Fibroblast of skin of scalp (primary cell): ENCODE data around the gene CDCA7. TPM values are rescaled to one million over a fixed set of nuclear protein-coding genes. Genes with fewer than 3 reads are reported as not detected.
"Not testable (repeated sequence)": the region's sequence is repeated elsewhere in the genome, so short reads cannot be mapped to it uniquely, and the experiment has no call there.

Experiments
- DNase-seq: peaks from one replicate; pipeline ENCODE4 v3.0.0-alpha.2; 2013
- polyA plus RNA-seq, 2 experiments: library from polyadenylated mRNA; unstranded; fragments of 120-200 nt; gene quantifications; one replicate each; pipeline ENCODE4 v1.2.1, GENCODE V29; 2013; ENCODE audit not compliant: insufficient read length in 2 of 2

The CDCA7 gene
- polyA plus RNA-seq (2013, experiment 1 of 2; ENCODE audit: insufficient read length), result 14.4 TPM
- 12.5 TPM for polyA plus RNA-seq (2013, experiment 2 of 2; ENCODE audit: insufficient read length)

- peak; percentile 69 for DNase-seq
Observed at GRCh38 chr2:173354582-173355131, at the start of gene CDCA7. Gene CDCA7 (plus strand): TSS chr2:173354872. CDS start chr2:173354964, 92 bp downstream.

- DNase-seq, result no peak
Observed at GRCh38 chr2:173305303-173305702, 49.4 kb upstream of the CDCA7 start.

GRCh38 chr2:173307293-173307692 lies 47.4 kb upstream of the CDCA7 start:
- no peak for DNase-seq

GRCh38 chr2:173309370-173309769 lies 45.3 kb upstream of the CDCA7 start:
- not testable (repeated sequence) for DNase-seq

GRCh38 chr2:173311844-173312606 lies 42.6 kb upstream of the CDCA7 start:
- no peak for DNase-seq

- no peak for DNase-seq
Observed at GRCh38 chr2:173323371-173323770, 31.3 kb upstream of the CDCA7 start.

- DNase-seq, result no peak
Observed at GRCh38 chr2:173326806-173327205, 27.9 kb upstream of the CDCA7 start.

- no peak for DNase-seq
Observed at GRCh38 chr2:173327421-173327820, 27.3 kb upstream of the CDCA7 start.

- not testable (repeated sequence) for DNase-seq
Observed at GRCh38 chr2:173333003-173333402, 21.7 kb upstream of the CDCA7 start.

GRCh38 chr2:173339807-173340206 lies 14.9 kb upstream of the CDCA7 start:
- no peak for DNase-seq

GRCh38 chr2:173343921-173344320 lies 10.8 kb upstream of the CDCA7 start:
- DNase-seq, result no peak

- DNase-seq, result no peak
Observed at GRCh38 chr2:173346035-173346434, 8.6 kb upstream of the CDCA7 start.

- no peak for DNase-seq
Observed at GRCh38 chr2:173347305-173348168, 7.1 kb upstream of the CDCA7 start.

- no peak for DNase-seq
Observed at GRCh38 chr2:173349287-173349686, 5.4 kb upstream of the CDCA7 start.

GRCh38 chr2:173350383-173350782 lies 4.3 kb upstream of the CDCA7 start:
- no peak for DNase-seq

- no peak for DNase-seq
Observed at GRCh38 chr2:173351879-173352278, 2.8 kb upstream of the CDCA7 start.

GRCh38 chr2:173353556-173353955 lies 1.1 kb upstream of the CDCA7 start:
- no peak for DNase-seq

- DNase-seq, result no peak
Observed at GRCh38 chr2:173354073-173354581, 545 bp upstream of the CDCA7 start.

GRCh38 chr2:173355132-173355865 lies 627 bp downstream of the CDCA7 start:
- DNase-seq, result peak; percentile 47

GRCh38 chr2:173355866-173356508 lies 1.3 kb downstream of the CDCA7 start:
- DNase-seq, result no peak

GRCh38 chr2:173357346-173357745 lies 2.7 kb downstream of the CDCA7 start:
- DNase-seq, result no peak

- DNase-seq, result no peak
Observed at GRCh38 chr2:173358616-173359015, 3.9 kb downstream of the CDCA7 start.
